HG03159 (cell line): Measurements from ENCODE around the gene AKAP11.
A peak's percentile ranks its signal among the peaks of the same experiment; 100 is the strongest.

Experiments
- ATAC-seq: cut with Tn5 transposase; IDR thresholded peaks from one replicate; pipeline ENCODE4 v1.9.1; 2021; ENCODE audit warnings: mild to moderate bottlenecking, moderate library complexity; ENCODE audit not compliant: unreplicated experiment

The AKAP11 gene

DNA sequence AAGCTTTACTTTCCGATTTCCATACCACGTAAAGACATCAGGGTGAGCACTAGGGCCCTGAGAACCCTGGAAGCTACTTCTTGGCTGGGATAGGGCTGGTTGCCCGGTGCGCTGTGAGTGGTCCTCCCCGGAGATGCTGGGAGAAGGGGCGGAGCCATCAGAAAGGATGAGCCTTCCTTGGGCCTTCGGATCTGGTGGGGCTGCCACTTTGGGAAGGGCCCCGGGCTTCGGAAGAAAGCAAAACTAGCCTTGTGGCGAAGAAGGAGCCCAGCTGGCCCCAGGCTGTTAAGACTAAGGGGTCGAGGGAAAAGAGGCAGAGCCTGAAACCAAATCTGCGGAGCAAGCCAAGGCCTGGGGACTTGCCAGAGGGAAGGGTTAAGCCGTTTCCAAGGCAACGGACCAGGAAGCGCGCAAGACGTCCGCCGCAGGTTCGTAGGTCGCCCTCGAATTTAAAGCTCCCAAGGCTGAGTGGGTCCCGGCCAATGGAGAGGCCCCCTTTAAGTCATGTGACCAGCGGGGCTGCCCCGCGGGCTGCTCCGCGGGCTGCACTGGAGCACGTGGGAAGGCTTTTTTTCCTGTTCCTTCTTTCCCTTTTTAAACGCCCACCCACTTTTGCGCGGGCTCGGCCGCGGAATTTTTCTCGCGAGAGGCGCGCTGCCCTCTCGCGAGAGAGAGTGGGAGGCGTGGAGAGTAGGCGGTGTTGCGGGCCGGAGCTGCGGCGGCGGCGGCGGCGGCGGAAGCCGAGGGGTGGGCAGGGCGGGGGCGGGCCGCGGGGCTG lies 426 bp upstream of the AKAP11 start:
- peak; percentile 79 for ATAC-seq

DNA sequence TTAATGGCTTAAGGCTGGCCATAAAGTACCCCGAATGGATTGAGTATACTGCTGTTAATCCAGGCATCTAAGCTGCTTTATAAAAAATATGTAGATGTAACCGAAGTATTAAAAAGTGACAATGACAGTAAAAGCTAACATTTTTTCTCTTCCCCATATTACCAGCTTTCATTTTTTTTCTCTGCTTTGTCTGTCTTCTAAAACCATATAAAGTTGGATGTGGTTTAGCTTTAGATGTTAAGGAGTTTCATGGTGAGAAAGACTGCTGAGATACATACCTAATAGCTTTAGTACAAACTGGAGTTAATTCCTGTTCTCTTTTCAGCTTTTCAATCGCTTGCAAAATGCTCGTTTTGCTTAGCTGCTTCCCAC lies 838 bp downstream of the AKAP11 start:
- ATAC-seq: no peak

DNA sequence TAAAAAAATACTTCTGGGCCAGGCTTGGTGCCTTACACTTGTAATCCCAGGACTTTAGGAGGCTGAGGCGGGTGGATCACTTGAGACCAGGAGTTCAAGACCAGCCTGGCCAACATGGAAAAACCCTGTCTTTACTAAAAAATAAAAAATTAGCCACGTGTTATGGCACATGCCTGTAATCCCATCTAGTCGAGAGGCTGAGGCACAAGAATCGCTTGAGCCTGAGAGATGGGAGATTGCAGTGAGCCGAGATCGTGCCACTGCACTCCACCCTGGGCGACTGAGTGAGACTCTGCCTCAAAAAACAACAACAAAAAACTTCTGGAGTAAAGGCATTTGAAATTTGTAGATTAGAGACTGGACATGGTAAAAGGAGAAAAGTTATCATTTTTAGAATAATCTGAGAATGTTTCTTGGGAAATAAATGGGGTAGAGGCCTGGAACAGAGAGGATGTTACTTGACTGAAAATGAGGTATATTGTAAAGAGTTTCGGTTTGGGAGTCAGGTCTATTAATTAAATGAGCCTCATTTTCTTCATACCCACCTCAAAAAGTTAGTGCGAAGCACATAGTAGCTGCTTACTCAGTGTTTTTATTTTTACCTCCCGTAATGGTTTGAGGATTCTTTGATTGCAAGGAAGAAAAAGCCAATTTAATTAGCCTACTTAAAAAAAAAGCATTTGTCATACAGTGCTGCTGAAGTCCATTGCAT lies 2.6 kb downstream of the AKAP11 start:
- no peak for ATAC-seq

DNA sequence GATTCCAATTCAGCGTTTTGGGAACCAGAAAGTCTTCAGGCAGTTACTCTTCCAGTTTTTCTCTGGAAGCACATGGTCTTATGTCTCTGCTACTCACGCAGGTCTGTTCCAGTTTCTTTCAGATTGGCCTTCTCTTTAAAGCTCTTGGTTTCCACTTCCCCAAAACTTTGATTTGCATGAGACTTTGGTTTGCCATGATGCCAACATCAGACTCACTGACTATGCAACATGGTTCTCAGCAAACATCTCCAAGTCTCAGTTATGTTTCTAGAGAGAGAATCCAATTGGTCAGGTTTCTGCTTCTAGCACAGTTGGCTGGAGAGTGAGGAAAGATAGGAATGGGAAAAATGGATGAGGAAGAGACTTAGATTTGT lies 3.1 kb downstream of the AKAP11 start:
- peak; percentile 43 for ATAC-seq

DNA sequence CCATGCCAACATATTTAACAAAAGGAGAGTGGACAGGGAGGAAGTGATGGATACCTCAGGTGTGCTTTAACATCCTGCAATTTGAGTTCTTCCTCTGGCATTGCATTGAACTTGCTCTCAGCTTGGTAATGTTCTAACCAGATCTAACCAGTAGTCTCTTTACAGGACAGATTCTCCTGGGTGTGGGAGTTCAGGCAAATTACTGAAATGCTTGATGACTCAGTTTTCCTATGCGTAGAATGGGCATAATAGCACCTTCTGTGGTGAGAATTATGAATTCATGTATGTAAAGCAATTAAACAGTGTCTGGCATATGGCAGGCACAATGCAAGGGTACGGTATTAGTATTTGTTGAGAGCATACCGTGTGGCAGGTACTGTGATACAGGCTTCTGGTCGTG lies 3.6 kb downstream of the AKAP11 start:
- ATAC-seq: no peak

DNA sequence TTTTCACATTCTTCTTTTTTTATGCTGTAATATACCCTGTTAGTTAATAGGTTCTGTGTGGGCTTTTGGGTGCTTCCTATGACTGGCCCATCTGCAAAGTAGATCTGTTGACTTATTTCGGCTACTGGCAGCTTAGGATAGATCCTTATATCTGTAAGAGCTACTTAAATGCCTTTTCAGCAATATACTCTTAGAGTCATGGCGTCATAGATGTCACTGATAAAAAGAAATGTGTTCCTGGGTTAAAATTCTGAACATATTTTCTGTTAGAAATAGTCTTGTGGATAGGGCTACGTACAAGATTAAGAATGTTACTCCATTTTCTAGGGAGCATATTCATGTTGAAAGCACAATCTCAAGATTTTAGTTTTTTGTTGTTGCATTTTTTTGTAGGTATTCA lies 4.7 kb downstream of the AKAP11 start:
- no peak for ATAC-seq

DNA sequence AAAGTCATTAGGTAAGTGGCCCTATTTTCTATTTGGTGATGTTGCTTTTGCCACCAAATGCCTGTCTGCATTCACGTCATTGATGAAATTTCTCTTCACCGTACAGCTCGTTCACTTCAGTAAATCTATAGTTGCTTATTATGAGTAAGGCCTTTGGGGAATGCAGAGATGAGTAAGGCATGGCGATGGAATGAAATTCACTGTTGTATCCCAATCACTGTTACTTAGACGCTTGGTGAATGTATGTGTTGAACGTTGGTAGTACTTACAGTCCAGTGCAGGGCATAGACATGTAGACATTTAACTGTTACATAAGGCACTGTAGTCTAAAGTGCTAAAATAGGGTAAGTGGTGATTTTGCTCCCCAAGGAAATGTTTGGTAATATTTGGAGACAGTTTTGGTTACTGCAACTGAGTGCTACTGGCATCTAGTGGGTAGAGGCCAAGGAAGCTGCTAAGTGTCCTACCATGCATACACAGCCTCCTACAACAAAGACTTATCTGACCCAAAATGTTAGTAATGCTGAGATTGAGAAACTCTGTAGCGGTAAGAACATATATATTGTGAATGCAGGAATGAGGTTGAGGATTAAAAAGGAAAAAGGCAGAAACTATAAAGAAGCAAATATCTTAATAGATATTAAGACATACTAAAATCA lies 5.8 kb downstream of the AKAP11 start:
- no peak for ATAC-seq

DNA sequence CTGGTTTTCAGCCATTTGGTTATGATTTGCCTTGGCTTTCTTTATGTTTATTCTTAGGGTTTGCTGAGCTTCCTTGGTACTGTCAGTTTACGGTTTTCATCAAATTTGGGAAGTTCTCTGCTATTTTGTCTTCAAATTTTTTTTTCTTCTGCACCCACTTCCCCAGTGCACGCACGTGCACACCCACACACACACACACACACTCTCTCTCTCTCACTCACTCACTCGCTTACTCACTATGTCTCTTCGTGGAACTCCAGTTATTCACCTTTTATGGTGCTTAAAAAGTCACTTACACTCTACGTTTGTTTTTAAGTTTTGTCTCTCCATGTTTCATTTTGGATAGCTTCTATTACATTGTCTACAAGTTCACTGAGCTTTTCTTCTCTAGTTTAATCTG lies 7.1 kb downstream of the AKAP11 start:
- ATAC-seq: no peak

DNA sequence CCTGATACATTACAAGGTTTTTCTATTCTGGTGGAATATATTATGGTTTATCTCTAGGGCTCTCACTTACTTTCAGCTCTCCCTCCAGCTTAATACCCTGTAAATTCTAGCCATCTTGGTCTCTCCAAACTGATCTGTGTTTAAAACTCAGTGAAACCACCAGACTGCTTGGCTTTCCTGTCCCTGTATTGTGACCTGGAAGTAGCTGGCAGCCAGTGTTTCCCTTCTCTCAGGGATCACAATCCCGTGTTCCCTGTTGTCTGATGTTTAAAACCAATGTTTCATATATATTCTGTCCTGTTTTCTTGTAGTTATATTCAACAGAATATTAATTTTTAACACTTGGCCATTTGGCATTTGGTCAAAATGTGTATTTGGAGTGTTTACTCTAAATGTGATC lies 8.0 kb downstream of the AKAP11 start:
- no peak for ATAC-seq

DNA sequence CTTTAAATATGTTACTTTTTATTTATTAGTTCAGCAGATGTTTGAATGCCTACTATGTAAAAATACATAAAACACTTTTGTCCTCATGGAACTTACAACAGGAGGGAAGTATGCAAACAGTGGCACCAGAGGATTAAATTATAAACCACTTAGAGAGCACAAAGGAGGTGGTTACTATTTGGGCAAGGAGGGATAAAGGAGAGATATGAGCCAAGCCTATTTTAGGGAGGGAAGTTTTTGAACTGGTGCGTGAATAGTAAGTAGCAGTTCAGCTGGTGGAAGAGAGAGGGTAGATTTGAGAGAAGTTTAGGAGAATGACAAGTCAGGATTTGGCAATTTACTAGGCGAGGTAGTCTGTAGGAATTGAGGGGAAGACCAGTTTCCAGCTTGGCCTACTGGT lies 8.6 kb downstream of the AKAP11 start:
- ATAC-seq: no peak

DNA sequence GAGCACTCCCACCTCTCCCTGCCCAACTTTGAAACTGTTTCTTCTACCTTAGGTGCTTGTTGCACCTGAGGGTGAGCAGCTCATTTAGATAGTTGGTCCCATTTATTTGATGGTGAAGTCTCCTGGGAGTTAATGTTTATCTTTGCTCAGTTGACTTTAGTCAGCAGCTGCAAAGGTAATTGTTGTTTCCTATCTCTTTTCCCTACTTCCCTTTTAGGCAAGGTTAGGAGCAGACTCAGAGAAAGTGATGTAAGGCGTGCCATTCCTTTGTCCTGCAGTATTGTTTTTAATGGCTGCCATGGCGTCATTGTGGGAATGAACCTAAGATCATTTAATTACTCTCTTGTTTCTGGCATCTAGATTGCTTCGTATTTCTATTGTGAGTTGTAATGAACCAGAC lies 11.6 kb downstream of the AKAP11 start:
- ATAC-seq: no peak

DNA sequence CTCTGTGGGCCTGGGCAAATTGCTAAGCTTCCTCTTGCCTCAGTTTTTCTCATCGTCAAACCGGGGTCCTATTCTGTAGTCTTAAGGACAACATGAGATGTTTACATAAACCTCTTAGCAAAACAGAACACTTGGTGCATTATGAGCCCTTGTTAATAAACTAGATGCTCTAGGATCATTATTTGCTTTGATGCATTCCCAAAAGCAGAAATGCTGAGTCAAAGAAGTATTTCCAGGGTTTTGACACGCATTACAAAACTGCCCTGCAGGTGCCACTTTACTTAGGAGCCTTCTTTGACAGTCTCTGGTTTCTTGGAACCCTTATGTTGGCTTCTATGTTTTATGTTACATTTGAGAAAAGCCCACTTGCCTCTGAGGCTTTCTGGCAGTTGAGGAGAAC lies 12.1 kb downstream of the AKAP11 start:
- no peak for ATAC-seq

DNA sequence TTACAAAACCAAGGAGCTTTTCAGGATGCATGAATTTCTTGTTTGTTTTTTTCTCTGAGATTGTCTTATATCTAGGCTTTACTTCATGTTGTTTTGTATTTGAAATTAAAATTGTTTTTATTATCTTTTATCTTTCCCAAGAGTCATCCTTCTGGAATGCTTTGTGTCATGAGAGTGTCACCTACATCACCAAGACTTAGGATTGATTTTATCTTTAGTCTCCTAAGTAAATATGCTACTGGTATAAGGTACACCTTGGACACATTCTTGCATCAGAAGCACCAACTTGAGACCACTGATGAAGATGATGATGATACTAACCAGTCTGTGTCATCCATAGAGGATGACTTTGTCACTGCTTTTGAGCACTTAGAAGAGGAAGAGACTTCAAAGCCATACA lies 26.4 kb downstream of the AKAP11 start:
- ATAC-seq: no peak

DNA sequence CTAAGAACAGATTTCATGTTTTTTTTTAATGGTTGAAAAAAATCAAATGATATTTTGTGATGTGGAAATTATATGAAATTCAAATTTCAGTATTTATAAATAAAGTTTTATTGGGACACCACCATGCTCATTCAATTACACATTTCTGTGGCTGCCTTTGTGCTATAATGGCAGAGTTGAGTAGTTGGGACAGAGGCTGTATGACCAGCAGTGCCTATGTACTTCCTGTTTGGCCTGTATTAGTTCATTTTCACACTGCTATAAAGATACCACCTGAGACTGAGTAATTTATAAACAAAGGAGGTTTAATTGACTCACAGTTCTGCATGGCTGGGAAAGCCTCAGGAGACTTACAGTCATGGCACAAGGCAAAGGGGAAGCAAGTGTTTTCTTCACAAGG lies 33.6 kb downstream of the AKAP11 start:
- no peak for ATAC-seq

DNA sequence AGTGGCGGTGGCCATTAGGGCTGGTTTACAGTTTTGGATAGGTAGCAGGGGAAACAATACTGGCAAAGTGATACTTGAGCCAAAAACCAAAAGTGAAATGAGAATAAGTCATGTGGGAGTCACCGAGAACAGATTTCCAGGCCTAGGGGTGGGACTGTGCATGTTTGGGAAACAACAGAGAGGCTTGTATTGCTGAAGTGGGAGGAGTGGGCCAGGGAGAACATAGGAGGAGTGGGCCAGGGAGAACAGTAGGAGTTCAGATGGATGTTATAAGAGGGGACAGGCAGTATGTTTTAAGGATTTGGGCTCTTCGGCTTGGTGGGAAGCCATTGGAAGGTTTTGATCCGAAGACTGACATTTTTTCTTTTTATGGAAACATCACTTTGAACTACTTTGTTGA lies 35.5 kb downstream of the AKAP11 start:
- ATAC-seq: no peak

DNA sequence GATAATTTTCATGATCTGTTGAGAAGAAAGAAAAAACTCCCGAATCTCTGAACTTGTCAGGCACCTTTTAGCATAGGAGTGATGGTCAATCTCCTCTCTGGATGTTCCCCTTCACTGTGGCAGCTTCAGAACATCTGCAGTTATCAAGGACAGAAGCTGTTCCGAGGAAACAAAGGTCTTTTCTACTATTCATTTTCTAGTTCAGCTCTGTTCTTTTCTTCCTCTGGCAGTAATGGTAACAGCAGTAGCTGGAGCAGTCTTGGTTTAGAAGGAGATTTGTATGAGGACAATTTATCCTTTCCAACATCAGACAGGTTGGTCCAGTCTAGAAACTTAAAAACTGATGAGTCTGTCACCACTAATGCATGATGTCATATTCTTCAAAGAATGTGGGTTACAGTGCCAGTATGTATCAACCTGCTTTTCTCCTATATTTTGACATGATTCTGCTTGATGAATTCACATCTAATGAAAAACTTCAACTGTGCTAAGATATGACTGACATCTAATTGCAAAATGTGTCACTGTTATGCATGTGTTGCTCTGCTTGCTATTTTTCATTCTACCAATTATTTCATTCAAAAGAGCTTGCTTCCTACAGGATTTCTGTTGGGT lies 41.0 kb downstream of the AKAP11 start:
- ATAC-seq: no peak

DNA sequence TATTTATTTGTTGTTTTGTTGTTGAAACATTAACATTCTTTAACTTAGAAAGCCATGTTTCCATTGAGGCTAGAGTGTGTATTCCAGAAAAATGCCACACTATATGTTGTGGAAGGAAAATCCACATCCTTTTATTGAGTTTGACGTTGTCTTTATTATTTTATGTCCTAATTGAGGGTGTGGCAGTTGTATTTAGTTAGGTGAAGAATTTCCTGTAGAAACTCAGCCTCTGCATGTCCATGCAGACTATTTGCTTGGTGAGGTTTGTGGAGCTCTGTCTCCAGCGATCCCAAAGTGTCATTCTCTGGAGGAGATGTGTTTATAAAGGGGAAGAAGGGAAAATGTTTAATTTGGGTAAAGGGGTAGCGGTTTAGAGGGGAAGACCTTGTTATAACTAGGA lies 46.6 kb downstream of the AKAP11 start:
- no peak for ATAC-seq

DNA sequence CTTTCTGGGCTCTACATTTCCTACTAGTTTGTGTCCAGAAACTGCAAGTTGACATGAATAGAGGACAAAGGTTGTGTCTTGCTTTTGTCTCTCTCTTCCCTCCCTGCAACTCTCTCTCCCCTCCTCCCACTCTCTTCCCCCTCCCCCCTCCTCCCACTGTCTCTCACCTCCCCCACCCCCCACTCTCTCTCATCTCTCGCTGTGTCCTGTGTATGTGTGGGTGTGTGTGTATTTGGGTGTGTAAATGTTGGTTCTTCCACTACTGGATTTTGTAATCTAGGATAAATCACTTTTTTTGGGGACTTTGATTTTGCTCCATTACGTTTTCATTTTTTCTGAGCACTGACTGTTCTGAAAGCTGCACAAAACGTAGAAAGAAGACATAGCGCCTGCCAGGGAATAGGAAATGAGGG lies 48.4 kb downstream of the AKAP11 start:
- ATAC-seq: no peak

DNA sequence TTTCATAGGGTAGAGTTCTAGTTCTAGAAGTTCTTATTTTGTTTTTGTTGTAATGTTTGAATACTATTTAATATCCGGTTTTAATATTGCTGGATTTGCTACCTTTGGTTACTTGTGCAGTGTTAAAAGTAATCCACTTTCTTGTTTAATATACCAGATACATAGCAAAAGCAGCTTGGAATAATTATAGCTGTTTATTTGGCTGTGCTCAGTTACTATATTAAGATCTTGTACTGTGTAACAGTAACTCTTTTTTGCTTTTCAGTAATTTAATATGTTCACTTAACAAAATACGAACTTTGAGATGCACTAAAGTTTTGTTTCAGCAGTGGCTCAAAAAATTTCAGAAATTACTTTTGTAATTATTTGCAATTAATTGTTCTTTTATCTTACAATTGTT lies 50.9 kb downstream of the AKAP11 start:
- no peak for ATAC-seq

DNA sequence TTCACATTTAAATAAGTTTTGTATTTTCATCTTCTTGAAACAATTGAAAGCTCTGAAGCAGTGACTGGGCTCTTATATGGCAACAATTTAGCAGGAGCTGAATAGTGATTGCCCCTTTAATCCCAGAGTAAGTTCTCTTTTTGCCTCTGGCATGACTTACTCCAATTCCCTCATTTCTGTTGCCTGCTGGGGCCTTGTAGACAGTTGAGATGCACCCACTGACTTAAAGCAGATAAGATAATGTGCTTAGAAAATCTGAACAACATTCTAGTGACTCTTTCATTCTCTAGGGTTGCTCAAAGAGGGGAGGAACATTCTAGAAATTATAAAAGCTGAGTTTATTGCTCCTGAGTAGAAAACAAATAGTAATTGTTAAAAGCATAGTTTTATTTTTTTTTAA lies 52.8 kb downstream of the AKAP11 start:
- ATAC-seq: no peak

DNA sequence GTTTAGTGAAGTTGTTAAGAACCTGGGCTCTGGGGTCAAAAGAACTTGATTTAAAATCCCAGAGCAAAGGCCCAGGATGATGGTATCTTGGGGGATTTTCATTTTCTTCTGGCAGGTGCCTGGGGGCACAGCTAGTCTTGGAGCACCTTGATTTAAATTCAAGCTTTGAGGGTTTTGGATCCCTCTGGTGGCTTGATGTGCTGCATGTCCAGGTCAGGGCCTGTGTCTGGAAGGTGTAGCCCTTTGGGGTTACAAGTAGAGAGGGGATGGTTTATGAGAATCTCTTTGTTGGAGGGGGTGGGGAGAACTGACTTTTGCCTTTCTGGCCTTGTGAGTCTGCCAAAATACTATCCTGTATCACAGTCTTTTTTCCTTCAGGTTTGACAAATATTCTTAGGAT lies 55.8 kb downstream of the AKAP11 start:
- no peak for ATAC-seq

DNA sequence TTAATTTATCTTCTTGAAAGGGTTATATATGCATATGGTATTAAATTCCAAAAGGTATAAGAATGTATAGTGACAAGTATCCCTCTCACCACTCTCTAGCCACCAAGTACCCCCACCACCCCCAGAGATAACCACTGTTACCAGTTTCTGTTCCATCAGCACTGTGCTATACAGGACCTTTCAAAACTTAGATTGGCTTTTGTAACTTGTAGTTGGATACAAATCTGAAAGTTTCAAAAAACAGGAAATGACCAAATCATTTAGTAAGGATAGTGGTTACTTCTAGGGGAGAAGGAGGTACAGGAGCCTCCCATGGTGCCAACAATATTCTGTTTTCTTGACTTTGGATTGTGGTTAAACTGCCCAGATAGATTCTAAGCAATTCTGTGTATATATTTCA lies 56.7 kb downstream of the AKAP11 start:
- ATAC-seq: no peak
